ENCODE data around the gene UGT1A8. TPM values are rescaled to one million over a fixed set of nuclear protein-coding genes. Genes with fewer than 3 reads are reported as not detected.

The UGT1A8 gene
- polyA plus RNA-seq, 2 of the 4 experiments (the other 2 are of a cell fraction): 0.22 TPM; not detected in 1

DNA sequence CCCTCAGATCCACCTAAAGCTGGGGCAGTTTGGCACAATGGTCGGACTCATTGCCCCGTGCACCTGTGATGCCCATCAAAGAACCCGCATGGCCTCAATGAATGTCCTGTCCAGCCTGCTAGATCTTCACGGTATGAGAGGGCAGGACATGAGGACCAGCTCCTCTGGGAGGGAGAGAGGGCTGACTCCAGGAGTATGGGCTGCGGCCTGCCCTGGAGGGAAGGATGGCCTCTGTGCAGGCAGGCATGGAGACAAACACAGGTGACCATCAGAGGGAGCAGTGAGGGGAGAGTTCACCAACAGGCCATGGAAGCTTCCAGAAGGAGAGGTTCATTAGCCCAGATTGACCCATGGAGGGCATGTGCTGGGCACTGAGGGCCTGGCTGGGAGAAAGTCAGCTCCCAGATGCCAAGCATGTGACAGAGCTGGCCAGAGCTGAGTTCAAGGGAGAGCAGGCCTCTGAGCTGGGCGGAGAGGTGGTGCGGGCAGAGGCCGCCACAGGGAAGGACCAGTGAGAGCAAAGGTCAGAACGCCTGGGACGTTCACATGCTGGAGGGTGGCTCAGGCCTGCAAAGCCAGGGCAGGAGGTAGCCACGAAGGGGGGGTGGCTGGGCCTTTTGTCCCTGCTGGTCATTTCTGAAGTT lies 200.7 kb downstream of the UGT1A8 start:
- H3K4me2 ChIP-seq: no peak overlapping the region
- CTCF ChIA-PET: interaction anchor here (1.1 to 1.2 kb wide), 2 partner anchors 14 to 15 kb away, joined by 3 read pairs; no protein-coding TSS in a partner anchor
- H3K4me3 ChIP-seq: no peak overlapping the region
- H3K27ac ChIP-seq: peak overlapping the region; percentile 51 to 81; a peak in 5 of 6 replicates
- ATAC-seq (no peak), DNase-seq (ENCODE audit: low read depth in 1 of 2, low spot score in 1 of 2) (no peak), FAIRE-seq (no peak)
- H3K9me3 ChIP-seq: no peaks in the 10 kb centered on the region
- 88% methylated on average over 11 of the region's 11 CpGs for WGBS (ENCODE audit: missing lambda C conversion rate)
- POLR2A ChIA-PET: no interaction called here
- peaks cover 25% of the 10 kb centered on the region for H3K4me1 ChIP-seq
- TF ChIP-seq HDAC2 (IDR thresholded peaks at IDR 0.05) (no peak), EP300 (IDR thresholded peaks at IDR 0.05) (no peak), ZSCAN20 (CRISPR knock-in tag; IDR thresholded peaks at IDR 0.05) (no peak), FOXS1 (CRISPR knock-in tag; IDR thresholded peaks at IDR 0.05) (no peak), EHF (CRISPR knock-in tag; IDR thresholded peaks at IDR 0.05) (no peak), GATA3 (IDR thresholded peaks at IDR 0.05; ENCODE audit: borderline replicate concordance) (no peak), HOXA7 (CRISPR knock-in tag; IDR thresholded peaks at IDR 0.05) (no peak)
- TF ChIP-seq, protein P1, sequence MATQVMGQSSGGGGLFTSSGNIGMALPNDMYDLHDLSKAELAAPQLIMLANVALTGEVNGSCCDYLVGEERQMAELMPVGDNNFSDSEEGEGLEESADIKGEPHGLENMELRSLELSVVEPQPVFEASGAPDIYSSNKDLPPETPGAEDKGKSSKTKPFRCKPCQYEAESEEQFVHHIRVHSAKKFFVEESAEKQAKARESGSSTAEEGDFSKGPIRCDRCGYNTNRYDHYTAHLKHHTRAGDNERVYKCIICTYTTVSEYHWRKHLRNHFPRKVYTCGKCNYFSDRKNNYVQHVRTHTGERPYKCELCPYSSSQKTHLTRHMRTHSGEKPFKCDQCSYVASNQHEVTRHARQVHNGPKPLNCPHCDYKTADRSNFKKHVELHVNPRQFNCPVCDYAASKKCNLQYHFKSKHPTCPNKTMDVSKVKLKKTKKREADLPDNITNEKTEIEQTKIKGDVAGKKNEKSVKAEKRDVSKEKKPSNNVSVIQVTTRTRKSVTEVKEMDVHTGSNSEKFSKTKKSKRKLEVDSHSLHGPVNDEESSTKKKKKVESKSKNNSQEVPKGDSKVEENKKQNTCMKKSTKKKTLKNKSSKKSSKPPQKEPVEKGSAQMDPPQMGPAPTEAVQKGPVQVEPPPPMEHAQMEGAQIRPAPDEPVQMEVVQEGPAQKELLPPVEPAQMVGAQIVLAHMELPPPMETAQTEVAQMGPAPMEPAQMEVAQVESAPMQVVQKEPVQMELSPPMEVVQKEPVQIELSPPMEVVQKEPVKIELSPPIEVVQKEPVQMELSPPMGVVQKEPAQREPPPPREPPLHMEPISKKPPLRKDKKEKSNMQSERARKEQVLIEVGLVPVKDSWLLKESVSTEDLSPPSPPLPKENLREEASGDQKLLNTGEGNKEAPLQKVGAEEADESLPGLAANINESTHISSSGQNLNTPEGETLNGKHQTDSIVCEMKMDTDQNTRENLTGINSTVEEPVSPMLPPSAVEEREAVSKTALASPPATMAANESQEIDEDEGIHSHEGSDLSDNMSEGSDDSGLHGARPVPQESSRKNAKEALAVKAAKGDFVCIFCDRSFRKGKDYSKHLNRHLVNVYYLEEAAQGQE (IDR thresholded peaks at IDR 0.05): no peak
- TF ChIP-seq, protein P2, sequence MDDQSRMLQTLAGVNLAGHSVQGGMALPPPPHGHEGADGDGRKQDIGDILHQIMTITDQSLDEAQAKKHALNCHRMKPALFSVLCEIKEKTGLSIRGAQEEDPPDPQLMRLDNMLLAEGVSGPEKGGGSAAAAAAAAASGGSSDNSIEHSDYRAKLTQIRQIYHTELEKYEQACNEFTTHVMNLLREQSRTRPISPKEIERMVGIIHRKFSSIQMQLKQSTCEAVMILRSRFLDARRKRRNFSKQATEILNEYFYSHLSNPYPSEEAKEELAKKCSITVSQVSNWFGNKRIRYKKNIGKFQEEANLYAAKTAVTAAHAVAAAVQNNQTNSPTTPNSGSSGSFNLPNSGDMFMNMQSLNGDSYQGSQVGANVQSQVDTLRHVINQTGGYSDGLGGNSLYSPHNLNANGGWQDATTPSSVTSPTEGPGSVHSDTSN (IDR thresholded peaks at IDR 0.05): no peak
- TF ChIP-seq, protein P3, sequence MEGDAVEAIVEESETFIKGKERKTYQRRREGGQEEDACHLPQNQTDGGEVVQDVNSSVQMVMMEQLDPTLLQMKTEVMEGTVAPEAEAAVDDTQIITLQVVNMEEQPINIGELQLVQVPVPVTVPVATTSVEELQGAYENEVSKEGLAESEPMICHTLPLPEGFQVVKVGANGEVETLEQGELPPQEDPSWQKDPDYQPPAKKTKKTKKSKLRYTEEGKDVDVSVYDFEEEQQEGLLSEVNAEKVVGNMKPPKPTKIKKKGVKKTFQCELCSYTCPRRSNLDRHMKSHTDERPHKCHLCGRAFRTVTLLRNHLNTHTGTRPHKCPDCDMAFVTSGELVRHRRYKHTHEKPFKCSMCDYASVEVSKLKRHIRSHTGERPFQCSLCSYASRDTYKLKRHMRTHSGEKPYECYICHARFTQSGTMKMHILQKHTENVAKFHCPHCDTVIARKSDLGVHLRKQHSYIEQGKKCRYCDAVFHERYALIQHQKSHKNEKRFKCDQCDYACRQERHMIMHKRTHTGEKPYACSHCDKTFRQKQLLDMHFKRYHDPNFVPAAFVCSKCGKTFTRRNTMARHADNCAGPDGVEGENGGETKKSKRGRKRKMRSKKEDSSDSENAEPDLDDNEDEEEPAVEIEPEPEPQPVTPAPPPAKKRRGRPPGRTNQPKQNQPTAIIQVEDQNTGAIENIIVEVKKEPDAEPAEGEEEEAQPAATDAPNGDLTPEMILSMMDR (IDR thresholded peaks at IDR 0.05): no peak
- TF ChIP-seq, protein P4, sequence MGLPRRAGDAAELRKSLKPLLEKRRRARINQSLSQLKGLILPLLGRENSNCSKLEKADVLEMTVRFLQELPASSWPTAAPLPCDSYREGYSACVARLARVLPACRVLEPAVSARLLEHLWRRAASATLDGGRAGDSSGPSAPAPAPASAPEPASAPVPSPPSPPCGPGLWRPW (IDR thresholded peaks at IDR 0.05): no peak

DNA sequence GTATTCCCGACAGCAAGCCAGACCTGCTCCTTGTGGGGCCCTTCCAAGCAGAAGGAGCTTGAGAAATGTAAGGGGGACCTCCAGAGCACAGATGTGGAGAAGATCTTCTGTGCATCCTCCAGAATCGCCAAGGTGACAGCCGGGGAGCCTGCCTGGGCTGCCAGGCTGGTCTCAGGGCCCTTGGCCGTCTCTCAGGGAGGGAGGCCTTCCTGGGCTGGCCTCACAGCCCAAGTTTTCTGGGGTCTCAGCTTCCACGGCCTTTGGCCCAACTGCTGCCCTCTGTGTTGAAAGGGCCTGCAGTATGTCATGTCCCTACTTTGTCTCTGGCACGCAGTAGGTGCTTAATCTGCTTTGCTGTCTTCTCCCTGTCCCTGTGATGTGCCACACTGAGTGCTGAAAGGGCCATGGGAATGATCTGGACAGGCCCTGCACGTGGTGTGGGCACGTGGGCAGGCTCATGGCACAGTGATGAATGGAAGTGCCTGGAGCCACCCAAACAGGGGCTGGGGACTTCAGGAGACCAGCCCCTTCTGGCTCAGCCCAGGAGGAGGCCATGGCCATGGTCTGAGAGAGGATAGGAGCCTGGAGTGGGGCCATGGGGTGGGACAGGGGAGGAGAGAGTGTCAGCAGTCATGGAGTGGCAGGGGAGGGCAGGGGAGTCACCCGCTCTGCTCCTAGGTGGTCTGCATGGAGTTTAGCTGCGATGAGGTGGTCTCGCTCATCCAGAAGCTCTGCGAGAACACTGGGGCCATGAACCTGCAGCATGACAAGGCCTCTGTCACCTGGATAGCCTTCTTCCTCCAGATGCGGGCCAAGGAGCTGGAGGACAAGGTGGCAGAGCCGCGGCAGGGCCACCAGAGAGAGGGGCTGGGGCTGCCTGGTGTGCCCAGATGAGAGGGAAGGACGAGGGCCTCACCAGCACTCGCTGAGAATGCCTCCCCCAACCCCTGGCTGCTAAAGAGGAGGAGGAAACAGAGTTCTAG lies 201.5 kb downstream of the UGT1A8 start:
- ChIA-PET POLR2A (no interaction called here), CTCF (interaction anchor here (1.2 kb wide), 1 partner anchor 13 kb away, joined by 3 read pairs; no protein-coding TSS in a partner anchor)
- H3K4me3 ChIP-seq: no peak overlapping the region
- TF ChIP-seq POLR2A (IDR thresholded peaks at IDR 0.05; ENCODE audit: low read length) (no peak), MAZ (IDR thresholded peaks at IDR 0.05; ENCODE audit: borderline replicate concordance, low read depth, low read length) (no peak), BHLHE40 (IDR thresholded peaks at IDR 0.05; ENCODE audit: low read depth, low read length) (no peak), SMC3 (IDR thresholded peaks at IDR 0.05) (no peak), SREBF2 (IDR thresholded peaks at IDR 0.05) (no peak), RCOR1 (IDR thresholded peaks at IDR 0.05; ENCODE audit: low read depth, low read length) (no peak), NFE2L2 (conservative IDR thresholded peaks at IDR 0.05; ENCODE audit: low read length) (no peak), FOSB (CRISPR knock-in tag; IDR thresholded peaks at IDR 0.05) (no peak), EHF (CRISPR knock-in tag; IDR thresholded peaks at IDR 0.05) (no peak), ZC3H11A (IDR thresholded peaks at IDR 0.05) (no peak), ZFP36 (IDR thresholded peaks at IDR 0.05; ENCODE audit: borderline replicate concordance, partially characterized antibody) (no peak)
- TF ChIP-seq, protein P2 (IDR thresholded peaks at IDR 0.05): no peak
- TF ChIP-seq, protein P5, sequence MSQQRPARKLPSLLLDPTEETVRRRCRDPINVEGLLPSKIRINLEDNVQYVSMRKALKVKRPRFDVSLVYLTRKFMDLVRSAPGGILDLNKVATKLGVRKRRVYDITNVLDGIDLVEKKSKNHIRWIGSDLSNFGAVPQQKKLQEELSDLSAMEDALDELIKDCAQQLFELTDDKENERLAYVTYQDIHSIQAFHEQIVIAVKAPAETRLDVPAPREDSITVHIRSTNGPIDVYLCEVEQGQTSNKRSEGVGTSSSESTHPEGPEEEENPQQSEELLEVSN (IDR thresholded peaks at IDR 0.05; ENCODE audit: borderline replicate concordance, low read depth): no peak
- TF ChIP-seq, protein P1 (IDR thresholded peaks at IDR 0.05): no peak
- ATAC-seq (no peak), FAIRE-seq (no peak), DNase-seq (ENCODE audit: low read depth in 1 of 2, low spot score in 1 of 2) (no peak)
- H3K4me2 ChIP-seq: no peak overlapping the region
- peak overlapping the region in 1 of 2 experiments; percentile 81; a peak in 4 of 6 replicates for H3K27ac ChIP-seq
- 79% methylated on average over 14 of the region's 17 CpGs for WGBS (ENCODE audit: missing lambda C conversion rate)
- H3K4me1 ChIP-seq: peaks cover 33% of the 10 kb centered on the region
- H3K9me3 ChIP-seq: no peaks in the 10 kb centered on the region

Measured in A549 (cell line).